Fibroblast of lung (primary cell): Measurements from ENCODE around the gene KRTAP25-1.

Source experiments
- CTCF ChIP-seq, 2 donors: IDR thresholded peaks in 1 of 2; conservative IDR thresholded peaks in 1 of 2; 1 replicate in 1 of 2; 2 replicates in 1 of 2; pipeline ENCODE4 v1.5.1; 2011 to 2012; ENCODE audit warnings: low read length in 2 of 2, control low read depth in 1 of 2, inconsistent platforms in 1 of 2, low read depth in 1 of 2, mild to moderate bottlenecking in 1 of 2
- EZH2 ChIP-seq: IDR thresholded peaks from 2 replicates; pipeline ENCODE4 v1.5.1; 2012; ENCODE audit warnings: low read length, control low read depth, mild to moderate bottlenecking; ENCODE audit errors: missing control alignments

- TF ChIP-seq CTCF (conservative IDR thresholded peaks at IDR 0.05 in 1 of 2, IDR thresholded peaks at IDR 0.05 in 1 of 2; ENCODE audit: low read depth in 1 of 2, low read length in 2 of 2) (no peak), EZH2 (no peak)
These were observed 48.7 kb downstream of the KRTAP25-1 start for GRCh38 chr21:30240661-30241060.
